ENCODE measurements around the gene CFAP97. TPM values are rescaled to one million over a fixed set of nuclear protein-coding genes. Genes with fewer than 3 reads are reported as not detected.

The CFAP97 gene
- total RNA-seq, 1 donor: 74.3 TPM

DNA sequence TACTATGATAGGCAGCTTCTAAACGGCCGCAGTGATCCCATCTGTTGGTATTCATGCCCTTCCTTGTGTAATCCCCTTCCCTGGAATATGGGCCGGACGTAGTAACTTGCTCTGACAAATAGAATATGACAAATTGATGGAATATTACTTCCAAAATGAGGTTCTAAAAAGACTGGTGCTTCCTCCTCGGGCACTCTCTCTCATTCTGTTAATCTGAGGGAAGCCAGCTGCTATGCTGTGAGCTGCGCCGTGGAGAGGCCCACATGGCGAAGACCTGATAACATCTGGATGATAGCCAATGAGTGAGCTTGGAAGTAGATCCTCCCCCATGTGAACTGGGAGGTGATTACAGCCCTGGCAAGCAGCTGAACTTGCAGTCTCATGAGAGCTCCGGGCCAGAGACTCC is 88.0 kb downstream of the CFAP97 start:
- peak; percentile 99 for DNase-seq (ENCODE audit: low read depth)

DNA sequence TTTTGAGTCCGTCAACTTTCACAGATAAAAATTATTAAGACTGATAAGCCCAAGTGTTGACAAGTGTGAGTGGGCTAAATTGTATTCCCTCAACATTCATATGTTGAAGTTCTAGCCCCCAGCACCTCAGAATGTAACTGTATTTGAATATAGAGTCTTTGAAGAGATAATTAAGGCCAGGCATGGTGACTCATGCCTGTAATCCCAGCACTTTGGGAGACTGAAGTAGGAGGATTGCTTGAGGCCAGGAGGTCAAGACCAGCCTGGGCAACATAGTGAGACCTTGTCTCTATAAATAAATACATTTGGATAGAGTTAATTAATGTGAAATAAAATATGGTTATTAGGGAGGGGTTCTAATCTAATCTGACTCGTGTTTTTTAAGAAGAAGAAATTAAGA is 90.5 kb downstream of the CFAP97 start:
- TF ChIP-seq CTCF (IDR thresholded peaks at IDR 0.05; ENCODE audit: insufficient read depth, low read length): no peak
- peak; percentile 22 for DNase-seq (ENCODE audit: low read depth)
- H3K4me3 ChIP-seq (ENCODE audit: low read depth, low read length): no peak overlapping the region

More for the DNA sequence above, 88.0 kb downstream of the CFAP97 start:
- no peak for TF ChIP-seq CTCF (IDR thresholded peaks at IDR 0.05; ENCODE audit: insufficient read depth, low read length)
- no peak overlapping the region for H3K4me3 ChIP-seq (ENCODE audit: low read depth, low read length)

DNA sequence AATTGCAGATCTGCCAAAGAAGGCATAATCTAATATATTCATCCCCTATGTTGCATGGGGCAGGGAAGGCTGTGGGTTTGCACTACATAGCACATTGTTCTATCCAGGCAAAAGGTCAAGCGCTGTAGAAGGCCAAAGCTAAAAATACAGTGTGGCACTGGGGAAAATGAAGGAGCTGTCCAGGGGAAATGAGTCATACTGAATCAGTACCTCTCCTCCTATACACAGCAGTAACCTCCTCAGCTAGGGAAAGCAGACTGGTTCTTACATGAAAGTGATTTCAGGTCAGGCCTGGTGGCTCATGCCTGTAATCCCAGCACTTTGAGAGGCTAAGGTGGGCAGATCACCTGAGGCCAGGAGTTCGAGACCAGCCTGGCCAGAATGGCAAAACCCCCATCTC is 91.7 kb downstream of the CFAP97 start:
- no peak for TF ChIP-seq CTCF (IDR thresholded peaks at IDR 0.05; ENCODE audit: insufficient read depth, low read length)

GRCh38 chr4:185110375-185110823 is 93.4 kb downstream of the CFAP97 start:
- no peak for DNase-seq (ENCODE audit: low read depth)
- TF ChIP-seq CTCF (IDR thresholded peaks at IDR 0.05; ENCODE audit: insufficient read depth, low read length): no peak
- no peak overlapping the region for H3K4me3 ChIP-seq (ENCODE audit: low read depth, low read length)

More for the DNA sequence above, 91.7 kb downstream of the CFAP97 start:
- DNase-seq (ENCODE audit: low read depth): peak; percentile 96
- H3K4me3 ChIP-seq (ENCODE audit: low read depth, low read length): no peak overlapping the region

DNA sequence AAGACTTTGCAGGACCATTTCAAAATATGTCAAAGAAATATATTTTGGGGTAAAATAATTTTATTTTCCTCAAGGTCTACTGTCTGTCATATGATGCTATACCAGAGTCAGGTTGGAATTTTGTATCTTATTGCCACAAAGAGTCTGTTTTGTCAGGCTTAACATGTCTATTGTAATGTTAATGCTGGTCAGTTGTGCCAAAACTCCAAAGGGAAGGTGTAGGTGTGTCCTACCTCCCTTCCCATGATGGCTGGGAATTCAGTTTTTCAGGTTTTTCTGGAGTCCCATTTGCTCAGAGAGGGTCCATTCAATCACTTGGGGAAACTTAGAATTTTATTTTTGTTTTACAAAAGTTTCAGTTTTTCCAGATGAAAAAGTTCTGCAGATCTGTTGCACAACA is 94.1 kb downstream of the CFAP97 start:
- no peak for TF ChIP-seq CTCF (IDR thresholded peaks at IDR 0.05; ENCODE audit: insufficient read depth, low read length)
- no peak overlapping the region for H3K4me3 ChIP-seq (ENCODE audit: low read depth, low read length)
- no peak for DNase-seq (ENCODE audit: low read depth)

Other genes starting within 250 kb of the CFAP97 start
- not detected in 2 replicates for gene HELT, start 185.5 kb downstream of the CFAP97 start, total RNA-seq (ENCODE audit: low replicate concordance)
- 4.3 and 10.8 TPM in 2 replicates for gene SLC25A4, start 60.7 kb downstream of the CFAP97 start, total RNA-seq (ENCODE audit: low replicate concordance)
- 27.5 and 102 TPM in 2 replicates for gene SNX25, start 5.6 kb upstream of the CFAP97 start, total RNA-seq (ENCODE audit: low replicate concordance)
- gene LRP2BP, start 191.9 kb upstream of the CFAP97 start, total RNA-seq (ENCODE audit: low replicate concordance): 0.63 and 0.74 TPM in 2 replicates
- gene ANKRD37, start 192.8 kb upstream of the CFAP97 start, total RNA-seq (ENCODE audit: low replicate concordance): 3.9 and 5.0 TPM in 2 replicates
- gene UFSP2, start 222.0 kb upstream of the CFAP97 start, total RNA-seq (ENCODE audit: low replicate concordance): 26.3 and 53.5 TPM in 2 replicates

Measured in fibroblast of the aortic adventitia (primary cell).